Rectal smooth muscle tissue (tissue), 1 donor: ENCODE measurements around the gene CNTFR.
A peak's percentile ranks its signal among the peaks of the same experiment; 100 is the strongest.
"Not testable (repeated sequence)": the region's sequence is repeated elsewhere in the genome, so short reads cannot be mapped to it uniquely, and the experiment has no call there.

Source experiments
- H3K27ac ChIP-seq: one replicate; pipeline ENCODE4 v1.7.0; 2013; ENCODE audit warnings: low read depth, low read length, inconsistent platforms
- H3K27me3 ChIP-seq: one replicate; pipeline ENCODE4 v1.7.0; 2013; ENCODE audit warnings: low read length; ENCODE audit not compliant: control insufficient read depth, insufficient read depth
- H3K36me3 ChIP-seq: one replicate; pipeline ENCODE4 v1.7.0; 2013; ENCODE audit warnings: low read length; ENCODE audit not compliant: control insufficient read depth, insufficient read depth
- H3K4me1 ChIP-seq: one replicate; pipeline ENCODE4 v1.7.0; 2013; ENCODE audit warnings: low read length; ENCODE audit not compliant: control insufficient read depth, insufficient read depth
- H3K4me3 ChIP-seq: one replicate; pipeline ENCODE4 v1.7.0; 2013; ENCODE audit warnings: low read length
- H3K9ac ChIP-seq: one replicate; pipeline ENCODE4 v1.7.0; 2013; ENCODE audit warnings: low read length

Gene CNTFR, protein sequence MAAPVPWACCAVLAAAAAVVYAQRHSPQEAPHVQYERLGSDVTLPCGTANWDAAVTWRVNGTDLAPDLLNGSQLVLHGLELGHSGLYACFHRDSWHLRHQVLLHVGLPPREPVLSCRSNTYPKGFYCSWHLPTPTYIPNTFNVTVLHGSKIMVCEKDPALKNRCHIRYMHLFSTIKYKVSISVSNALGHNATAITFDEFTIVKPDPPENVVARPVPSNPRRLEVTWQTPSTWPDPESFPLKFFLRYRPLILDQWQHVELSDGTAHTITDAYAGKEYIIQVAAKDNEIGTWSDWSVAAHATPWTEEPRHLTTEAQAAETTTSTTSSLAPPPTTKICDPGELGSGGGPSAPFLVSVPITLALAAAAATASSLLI

GRCh38 chr9:34589636-34590380 is at the start of gene CNTFR:
TSS of gene CNTFR (minus strand) at chr9:34589724. CDS start at chr9:34568981, 20,743 bp downstream.
- no peak within 1 kb of the TSS for H3K27ac ChIP-seq
- peaks cover 52% of the 10 kb centered on the region for H3K27me3 ChIP-seq
- H3K4me1 ChIP-seq = peaks cover 7% of the 10 kb centered on the region

DNA sequence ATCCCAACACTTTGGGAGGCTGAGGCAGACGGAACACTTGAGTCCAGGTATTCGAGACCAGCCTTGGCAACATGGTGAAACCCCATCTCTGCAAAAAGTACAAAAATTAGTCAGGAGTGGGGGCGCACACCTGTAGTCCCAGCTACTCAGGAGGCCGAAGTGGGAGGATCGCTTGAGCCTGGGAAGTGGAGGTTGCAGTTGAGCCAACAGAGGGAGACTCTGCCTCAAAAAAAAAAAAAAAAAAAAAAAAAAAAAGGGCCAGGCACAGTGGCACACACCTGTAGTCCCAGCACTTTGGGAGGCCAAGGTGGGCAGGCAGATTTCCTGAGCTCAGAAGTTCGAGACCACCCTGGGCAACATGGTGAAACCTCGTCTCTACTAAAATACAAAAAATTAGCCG is 49.8 kb upstream of the CNTFR start:
- H3K36me3 ChIP-seq, H3K27me3 ChIP-seq, H3K9ac ChIP-seq, H3K4me3 ChIP-seq, H3K27ac ChIP-seq: not testable (repeated sequence)
- peaks cover 15% of the 10 kb centered on the region for H3K4me1 ChIP-seq

More at GRCh38 chr9:34589636-34590380, at the start of gene CNTFR:
- Histone ChIP-seq H3K36me3 (no peaks in the 10 kb centered on the region), H3K4me3 (peak within 1 kb of the TSS; percentile 53), H3K9ac (no peak within 1 kb of the TSS)

- Histone ChIP-seq H3K27me3 (no peaks in the 10 kb centered on the region), H3K4me3 (peak overlapping the region; percentile 87)
Measured at GRCh38 chr9:34638138-34638445, 48.6 kb upstream of the CNTFR start.

GRCh38 chr9:34637356-34638137 is 48.0 kb upstream of the CNTFR start, which contains the start of gene SIGMAR1:
TSS of gene SIGMAR1 (minus strand) at chr9:34637787. CDS start at chr9:34637697, 90 bp downstream.
- H3K9ac ChIP-seq = peak within 1 kb of the TSS; percentile 54
- peaks cover 15% of the 10 kb centered on the region for H3K4me1 ChIP-seq
- H3K4me3 ChIP-seq = peak within 1 kb of the TSS; percentile 87
- no peaks in the 10 kb centered on the region for H3K27me3 ChIP-seq
- peaks cover 8% of the 10 kb centered on the region for H3K36me3 ChIP-seq
- peak within 1 kb of the TSS; percentile 81 for H3K27ac ChIP-seq

More at GRCh38 chr9:34638138-34638445, 48.6 kb upstream of the CNTFR start:
- Histone ChIP-seq H3K27ac (peak overlapping the region; percentile 81), H3K9ac (peak overlapping the region; percentile 54), H3K4me1 (peaks cover 15% of the 10 kb centered on the region), H3K36me3 (peaks cover 8% of the 10 kb centered on the region)

DNA sequence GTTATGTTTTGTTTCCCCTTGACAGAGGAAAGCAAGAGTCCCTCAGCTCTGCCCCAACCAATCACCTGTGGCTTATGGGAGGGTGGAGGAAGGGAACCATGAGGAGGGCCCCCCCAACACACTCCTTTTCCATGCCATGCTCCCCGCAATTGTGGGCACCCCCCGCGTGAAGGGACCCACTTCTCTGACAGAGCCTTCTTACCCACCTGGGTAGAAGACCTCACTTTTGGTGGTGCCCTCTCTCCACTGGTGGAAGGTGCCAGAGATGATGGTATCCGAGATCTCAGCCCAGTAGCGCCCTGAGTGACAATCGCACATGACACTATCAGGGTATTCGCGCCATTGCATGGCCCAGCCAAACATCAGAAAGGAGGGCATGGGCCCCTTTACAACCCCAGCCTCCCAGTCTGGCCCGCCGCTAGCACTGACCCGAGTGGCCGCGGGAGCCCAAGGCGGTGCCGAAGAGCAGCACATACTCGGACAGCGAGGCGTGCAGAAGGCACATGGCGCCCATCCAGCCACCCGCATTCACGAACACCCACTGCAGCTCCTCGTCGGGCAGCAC is 47.3 kb upstream of the CNTFR start:
- peaks cover 15% of the 10 kb centered on the region for H3K4me1 ChIP-seq
- peak overlapping the region; percentile 87 for H3K4me3 ChIP-seq
- peaks cover 8% of the 10 kb centered on the region for H3K36me3 ChIP-seq
- peak overlapping the region; percentile 29 for H3K9ac ChIP-seq
- H3K27me3 ChIP-seq = no peaks in the 10 kb centered on the region
- H3K27ac ChIP-seq = peak overlapping the region; percentile 81

- Histone ChIP-seq H3K4me1 (peaks cover 15% of the 10 kb centered on the region), H3K4me3 (no peak overlapping the region), H3K27ac (no peak overlapping the region), H3K36me3 (peaks cover 8% of the 10 kb centered on the region), H3K9ac (no peak overlapping the region), H3K27me3 (peaks cover under 1% of the 10 kb centered on the region)
Measured at GRCh38 chr9:34635556-34635955, 46.0 kb upstream of the CNTFR start.

DNA sequence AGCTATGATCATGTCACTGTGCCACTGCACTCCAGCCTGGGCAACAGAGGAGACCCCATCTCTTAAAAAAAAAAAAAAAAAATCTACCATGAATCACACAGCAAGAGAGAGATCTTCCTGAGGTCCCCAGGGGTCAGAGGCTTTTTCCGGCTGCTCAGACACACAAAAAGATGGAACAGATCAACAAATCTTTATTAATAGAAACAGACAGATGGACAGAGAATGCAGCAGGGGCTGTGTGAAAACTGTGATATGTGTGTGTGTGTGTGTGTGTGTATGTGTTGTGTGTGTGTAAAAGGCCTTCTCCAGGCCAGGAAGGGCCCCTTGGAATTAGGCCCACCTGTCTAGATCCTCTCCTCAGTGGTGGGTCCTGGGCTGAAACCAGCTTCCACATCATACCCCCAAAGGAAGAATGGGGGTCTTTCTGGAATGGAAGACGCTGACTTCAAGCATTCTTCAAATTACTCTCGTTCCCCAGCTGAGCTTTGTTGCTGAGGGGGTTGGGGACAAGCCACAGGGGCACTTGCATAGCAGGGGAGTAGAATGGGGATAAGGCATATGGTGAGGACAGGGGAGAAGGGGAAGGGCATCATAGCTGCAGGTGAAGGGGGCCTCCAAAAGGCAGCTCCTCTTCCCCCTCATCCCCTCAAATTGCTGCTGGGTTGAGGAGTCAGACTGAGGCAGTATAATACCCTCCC is 45.2 kb upstream of the CNTFR start:
- H3K27me3 ChIP-seq = peaks cover 9% of the 10 kb centered on the region
- no peak overlapping the region for H3K27ac ChIP-seq
- peaks cover 15% of the 10 kb centered on the region for H3K4me1 ChIP-seq
- H3K4me3 ChIP-seq = no peak overlapping the region
- H3K9ac ChIP-seq = no peak overlapping the region
- H3K36me3 ChIP-seq = peaks cover 8% of the 10 kb centered on the region

- Histone ChIP-seq H3K9ac (no peak overlapping the region), H3K4me1 (peaks cover 15% of the 10 kb centered on the region), H3K27ac (no peak overlapping the region)
Measured at GRCh38 chr9:34633851-34634550, 44.5 kb upstream of the CNTFR start.

DNA sequence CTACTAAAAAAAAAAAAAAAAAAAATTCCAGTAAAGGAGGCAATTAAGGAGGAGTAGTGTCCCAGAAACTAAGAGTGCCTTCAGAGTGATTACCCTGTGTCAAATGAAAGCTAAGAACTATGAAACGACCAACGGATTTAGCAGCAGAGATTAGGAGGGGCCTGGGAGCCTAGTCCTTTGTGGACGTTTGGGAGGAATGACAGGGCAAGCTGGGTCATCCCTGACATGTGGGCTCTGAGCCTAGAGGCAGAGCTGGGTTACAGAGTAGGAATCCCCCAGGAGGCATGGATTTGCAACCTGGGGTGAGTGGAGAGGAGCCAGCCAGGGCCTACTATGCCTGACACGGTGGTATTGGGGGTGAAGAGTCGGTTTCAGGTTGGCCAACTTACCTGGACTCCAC is 43.6 kb upstream of the CNTFR start:
- H3K36me3 ChIP-seq = peaks cover 8% of the 10 kb centered on the region
- peaks cover 16% of the 10 kb centered on the region for H3K4me1 ChIP-seq
- no peak overlapping the region for H3K4me3 ChIP-seq
- no peak overlapping the region for H3K27ac ChIP-seq
- no peak overlapping the region for H3K9ac ChIP-seq
- H3K27me3 ChIP-seq = peaks cover 19% of the 10 kb centered on the region

More at GRCh38 chr9:34633851-34634550, 44.5 kb upstream of the CNTFR start:
- no peak overlapping the region for H3K4me3 ChIP-seq
- H3K36me3 ChIP-seq = peaks cover 8% of the 10 kb centered on the region
- peaks cover 15% of the 10 kb centered on the region for H3K27me3 ChIP-seq

GRCh38 chr9:34630402-34631154 is 41.1 kb upstream of the CNTFR start:
- H3K27me3 ChIP-seq = peaks cover 45% of the 10 kb centered on the region
- peaks cover 7% of the 10 kb centered on the region for H3K36me3 ChIP-seq
- H3K4me3 ChIP-seq = no peak overlapping the region
- no peak overlapping the region for H3K27ac ChIP-seq
- H3K4me1 ChIP-seq = peaks cover 5% of the 10 kb centered on the region
- H3K9ac ChIP-seq = no peak overlapping the region

GRCh38 chr9:34629491-34629808 is 39.9 kb upstream of the CNTFR start:
- no peak overlapping the region for H3K27ac ChIP-seq
- H3K36me3 ChIP-seq = no peaks in the 10 kb centered on the region
- H3K4me3 ChIP-seq = peak overlapping the region; percentile 40
- no peak overlapping the region for H3K9ac ChIP-seq
- peaks cover 5% of the 10 kb centered on the region for H3K4me1 ChIP-seq
- H3K27me3 ChIP-seq = peaks cover 53% of the 10 kb centered on the region
